Germinal center (tissue), 1 donor: ENCODE results near the gene CACNG6.
"Not testable (repeated sequence)": the region's sequence is repeated elsewhere in the genome, so short reads cannot be mapped to it uniquely, and the experiment has no call there.

Source experiments
- DNase-seq: peaks from one replicate; pipeline ENCODE4 v3.0.0; 2012; ENCODE audit warnings: mixed read lengths, low spot score

The CACNG6 gene

DNA sequence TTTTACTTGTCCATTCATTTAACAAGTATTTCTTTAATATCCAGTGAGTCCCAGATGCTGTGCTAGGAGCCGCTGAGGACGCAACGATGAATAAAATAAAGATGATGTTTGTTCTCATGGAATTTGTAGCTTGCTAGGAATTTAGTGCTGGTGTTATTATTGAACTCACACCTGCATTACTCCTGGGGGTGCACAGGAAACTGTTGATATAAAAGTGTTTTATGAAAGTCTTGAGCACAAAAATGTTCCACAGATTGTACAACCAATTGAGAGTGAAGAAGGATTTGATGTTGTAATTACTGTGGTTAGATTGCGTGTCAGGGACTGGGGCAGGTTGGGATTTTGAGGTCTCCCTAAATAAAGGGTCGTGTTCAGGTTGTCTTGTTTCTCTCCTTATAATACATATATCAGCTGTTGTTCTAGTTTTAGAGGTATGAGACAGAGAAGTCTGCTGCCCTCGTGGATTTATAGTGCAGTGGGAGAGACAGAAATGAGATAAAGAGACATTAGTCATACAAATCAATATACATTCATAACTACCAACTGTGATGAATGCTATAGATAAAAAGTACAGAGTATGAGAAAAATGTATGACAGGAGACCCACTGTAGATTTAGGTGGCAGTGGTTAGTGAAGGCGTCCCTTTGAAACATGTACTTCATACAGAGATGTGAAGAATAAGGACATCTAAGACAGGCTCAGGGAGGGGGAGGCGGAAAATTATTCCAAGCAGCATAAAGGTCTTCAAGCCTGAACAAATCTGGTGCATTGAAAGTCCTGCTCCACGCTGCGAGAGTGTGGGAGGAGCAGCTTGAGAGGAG lies 11.3 kb downstream of the CACNG6 start:
- DNase-seq, result no peak

DNA sequence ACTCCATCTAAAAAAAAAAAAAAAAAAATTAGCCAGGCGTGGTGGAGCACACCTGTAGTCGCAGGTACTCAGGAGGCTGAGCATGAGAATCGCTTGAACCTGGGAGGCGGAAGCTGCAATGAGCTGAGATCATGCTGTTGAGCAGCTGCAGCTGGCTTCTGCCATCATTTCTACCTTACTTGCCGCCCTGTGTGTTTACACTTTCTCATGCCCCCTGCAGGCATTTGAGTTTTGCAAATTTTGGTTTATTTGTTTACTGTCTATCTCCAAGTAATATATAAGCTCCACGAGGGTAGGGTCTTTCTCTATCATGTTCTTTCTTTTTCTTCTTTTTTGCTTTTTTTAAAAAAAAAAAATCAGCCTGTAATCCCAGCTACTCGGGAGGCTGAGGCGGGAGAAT lies 18.0 kb downstream of the CACNG6 start:
- DNase-seq, result no peak

DNA sequence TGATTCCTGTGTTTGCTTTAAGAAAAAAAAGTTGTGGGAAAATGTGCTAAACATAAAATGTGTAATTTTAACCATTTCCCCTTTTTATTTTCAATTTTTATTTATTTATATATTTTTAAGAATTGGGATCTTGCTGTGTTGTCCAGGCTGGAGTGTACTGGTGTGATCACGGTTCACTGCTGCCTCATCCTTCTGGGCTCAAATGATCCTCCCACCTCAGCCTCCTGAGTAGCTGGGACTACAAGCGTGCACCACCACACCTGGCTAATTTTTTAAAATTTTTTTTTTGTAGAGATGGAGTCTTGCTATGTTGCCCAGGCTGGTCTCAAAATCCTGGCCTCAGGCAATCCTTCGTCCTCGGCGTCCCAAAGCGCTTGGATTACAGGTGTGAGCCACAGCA lies 19.0 kb downstream of the CACNG6 start:
- DNase-seq, result no peak

DNA sequence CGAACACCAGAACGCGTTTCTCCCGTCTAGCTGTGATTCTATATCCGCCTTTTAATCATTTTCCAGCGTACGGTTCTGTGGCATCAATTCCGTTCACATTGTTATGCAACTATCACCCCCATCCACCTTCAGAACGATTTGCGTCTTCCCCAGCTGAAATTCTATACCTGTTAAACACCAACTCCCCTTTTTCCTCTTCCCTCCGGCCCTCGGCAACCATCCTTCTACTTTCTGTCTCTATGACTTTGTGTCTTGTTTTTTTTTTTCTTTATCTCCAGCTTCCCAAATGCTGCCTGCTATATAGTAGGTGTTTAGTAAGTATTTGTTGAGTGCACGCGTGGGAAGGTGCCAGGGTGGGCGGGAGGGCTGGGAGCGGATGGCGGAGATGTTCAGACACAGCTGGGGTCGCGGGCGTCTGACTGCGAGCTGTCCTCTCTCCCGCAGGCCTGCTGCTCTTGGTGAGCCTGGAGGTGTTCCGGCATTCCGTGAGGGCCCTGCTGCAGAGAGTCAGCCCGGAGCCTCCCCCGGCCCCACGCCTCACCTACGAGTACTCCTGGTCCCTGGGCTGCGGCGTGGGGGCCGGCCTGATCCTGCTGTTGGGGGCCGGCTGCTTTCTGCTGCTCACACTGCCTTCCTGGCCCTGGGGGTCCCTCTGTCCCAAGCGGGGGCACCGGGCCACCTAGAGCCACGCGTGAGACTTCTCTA lies 20.2 kb downstream of the CACNG6 start:
- DNase-seq, result no peak

DNA sequence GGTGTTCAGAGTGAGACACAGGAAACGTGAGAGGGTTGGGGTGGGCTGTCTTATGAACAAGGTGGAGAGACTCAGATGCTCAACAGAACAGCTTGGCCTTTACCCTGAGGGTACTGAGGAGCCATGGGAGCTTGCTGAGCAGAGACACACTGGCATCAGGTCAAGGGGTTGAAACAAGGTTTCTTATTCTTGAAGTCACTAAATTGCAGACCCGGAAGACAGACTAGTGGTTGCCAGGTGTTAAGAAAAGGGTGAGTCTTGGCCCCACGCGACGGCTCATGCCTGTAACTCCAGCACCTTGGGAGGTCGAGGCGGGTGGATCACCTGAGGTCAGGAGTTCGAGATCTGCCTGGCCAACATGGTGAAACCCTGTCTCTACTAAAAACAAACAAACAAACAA lies 22.4 kb downstream of the CACNG6 start:
- DNase-seq, result no peak

DNA sequence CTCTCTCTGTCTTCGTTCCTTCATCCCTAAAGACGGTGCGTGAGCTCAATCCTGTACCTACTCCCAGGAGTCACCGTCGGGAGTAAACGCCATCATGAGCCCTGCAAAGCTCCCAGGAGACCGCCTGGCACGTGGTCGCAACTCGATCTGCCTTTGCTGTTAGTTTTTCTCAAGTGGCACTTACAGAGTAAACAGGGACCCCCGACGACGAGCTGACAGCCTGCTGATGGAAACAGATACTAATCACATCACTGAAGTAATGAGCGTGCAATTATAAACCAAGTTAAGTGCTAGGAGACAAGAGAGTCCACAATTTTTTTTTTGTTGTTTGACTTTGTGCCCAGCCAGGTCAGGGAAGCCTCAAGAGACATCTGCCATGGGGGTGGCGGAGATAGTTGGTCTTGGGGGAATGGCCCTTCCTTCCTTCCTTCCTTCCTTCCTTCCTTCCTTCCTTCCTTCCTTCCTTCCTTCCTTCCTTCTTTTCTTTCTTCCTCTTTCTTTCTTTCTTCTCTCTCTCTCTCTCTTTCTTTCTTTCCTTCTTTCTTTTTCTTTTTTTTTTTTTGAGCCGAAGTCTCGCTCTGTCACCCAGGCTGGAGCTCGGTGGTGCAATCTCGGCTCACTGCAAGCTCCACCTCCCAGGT lies 23.6 kb downstream of the CACNG6 start:
- no peak for DNase-seq

DNA sequence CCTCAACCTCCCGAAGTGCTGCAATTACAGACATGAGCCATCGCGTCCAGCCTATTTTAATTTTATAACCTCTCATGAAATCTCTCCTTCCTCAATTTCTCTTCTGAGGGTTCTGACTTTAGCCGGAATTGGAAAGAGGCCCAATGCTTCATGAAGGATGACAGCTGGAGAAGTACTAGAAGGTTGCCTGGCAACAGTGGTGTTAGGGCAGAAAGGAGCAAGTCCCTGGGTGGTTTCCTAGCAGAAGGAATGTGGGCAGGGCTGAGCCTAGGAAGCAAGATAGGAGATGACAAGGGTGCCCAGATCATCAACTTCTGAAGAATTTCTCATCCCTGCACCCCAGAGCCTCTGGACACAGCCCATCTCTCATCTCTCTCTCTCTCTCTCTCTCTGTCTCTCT lies 25.8 kb downstream of the CACNG6 start:
- DNase-seq, result no peak

- no peak for DNase-seq
Observed at GRCh38 chr19:54021363-54021762, 29.9 kb downstream of the CACNG6 start.

DNA sequence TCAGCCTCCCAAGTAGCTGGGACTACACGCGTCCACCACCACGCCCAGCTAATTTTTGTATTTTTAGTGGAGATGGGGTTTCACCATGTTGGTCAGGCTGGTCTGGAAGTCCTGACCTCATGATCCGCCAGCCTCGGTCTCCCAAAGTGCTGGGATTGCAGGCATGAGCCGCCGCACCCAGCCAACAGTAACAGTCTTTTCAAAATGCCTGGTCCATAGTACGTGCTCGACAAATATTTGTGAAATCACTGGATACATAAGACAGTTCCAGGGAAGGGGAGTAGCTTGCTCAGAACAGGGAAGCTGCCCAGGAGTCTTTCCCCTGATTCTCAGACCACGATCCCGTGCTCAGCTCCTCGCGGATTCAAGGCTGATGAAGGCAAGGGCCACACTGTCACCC lies 30.5 kb downstream of the CACNG6 start:
- DNase-seq, result no peak

DNA sequence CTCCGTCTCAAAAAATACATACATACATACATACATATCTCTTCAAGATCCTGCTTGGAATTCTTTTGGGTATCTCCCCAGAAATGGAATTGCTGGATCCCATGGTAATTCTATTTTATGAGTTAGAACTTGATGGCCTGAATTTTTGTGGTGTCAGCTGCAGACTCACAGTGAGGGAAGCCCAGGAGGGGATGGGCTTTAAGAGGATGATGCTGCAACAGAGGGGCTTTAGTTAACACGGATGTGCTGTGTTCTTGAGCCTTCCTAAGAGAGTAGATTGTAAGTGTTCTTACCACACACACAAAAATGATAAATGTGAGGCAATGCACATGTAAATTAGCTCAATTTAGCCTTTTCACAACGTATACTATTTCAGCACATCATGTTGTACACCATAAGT lies 31.8 kb downstream of the CACNG6 start:
- no peak for DNase-seq

GRCh38 chr19:54024660-54025059 lies 33.2 kb downstream of the CACNG6 start:
- DNase-seq, result no peak

DNA sequence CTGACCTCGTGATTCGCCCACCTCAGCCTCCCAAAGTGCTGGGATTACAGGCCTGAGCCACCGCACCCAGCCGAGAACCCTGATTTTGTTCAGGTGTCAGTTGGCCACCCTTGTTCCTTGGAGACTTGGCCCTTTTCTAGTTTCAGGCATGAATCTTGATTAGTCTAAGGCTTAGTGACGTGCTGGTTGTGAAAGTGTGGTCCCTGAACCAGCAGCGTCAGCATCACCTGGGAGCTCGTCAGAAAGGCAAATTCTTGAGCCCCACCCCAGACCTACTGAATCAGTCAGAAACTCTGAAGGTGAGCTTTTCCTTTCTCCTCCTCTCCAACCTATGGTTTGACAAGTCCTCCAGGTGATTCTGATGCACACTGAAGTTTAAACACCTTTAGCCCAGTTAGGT lies 35.2 kb downstream of the CACNG6 start:
- no peak for DNase-seq

- DNase-seq, result no peak
Observed at GRCh38 chr19:54029301-54029700, 37.9 kb downstream of the CACNG6 start.

- DNase-seq, result peak; percentile 38
Observed at GRCh38 chr19:54029930-54030490, 38.6 kb downstream of the CACNG6 start.

DNA sequence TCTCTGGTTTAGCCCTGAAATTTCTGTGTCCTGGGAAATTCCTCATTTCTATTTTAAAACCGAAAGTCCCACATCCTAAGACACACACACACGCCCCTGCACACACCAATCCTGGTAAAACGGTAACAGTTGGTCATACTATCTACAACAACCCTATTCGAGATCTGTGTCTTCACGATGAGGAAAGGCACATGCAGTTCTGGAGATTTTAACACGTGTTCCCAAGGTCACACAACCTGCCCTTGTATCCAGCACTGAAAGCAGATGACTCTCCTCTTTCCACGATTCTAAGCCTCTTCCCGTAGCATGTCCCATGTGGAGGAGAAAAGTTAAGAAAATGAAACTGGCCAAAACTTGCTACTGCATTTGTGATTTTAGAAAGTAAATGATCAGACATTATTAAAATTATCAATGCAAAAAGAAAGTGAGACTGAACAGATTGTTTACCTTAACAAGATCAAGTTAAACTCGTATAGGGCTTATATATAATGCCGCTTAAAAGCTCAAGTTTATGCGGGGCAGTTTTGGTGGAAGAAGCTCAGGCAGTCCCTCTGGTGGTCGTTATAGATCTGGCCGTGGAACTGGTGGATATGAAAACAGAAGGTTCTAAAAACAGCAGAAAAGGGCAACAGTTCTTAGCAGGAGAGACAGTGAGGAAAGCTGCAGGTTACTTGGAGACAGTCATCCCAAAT lies 39.6 kb downstream of the CACNG6 start:
- DNase-seq, result no peak

GRCh38 chr19:54035215-54036178 lies 44.1 kb downstream of the CACNG6 start:
- DNase-seq, result no peak

- DNase-seq, result not testable (repeated sequence)
Observed at GRCh38 chr19:54036542-54036941, 45.1 kb downstream of the CACNG6 start.

GRCh38 chr19:54040003-54040402 lies 48.6 kb downstream of the CACNG6 start:
- no peak for DNase-seq

- no peak for DNase-seq
Observed at GRCh38 chr19:54041969-54042606, 50.7 kb downstream of the CACNG6 start.

DNA sequence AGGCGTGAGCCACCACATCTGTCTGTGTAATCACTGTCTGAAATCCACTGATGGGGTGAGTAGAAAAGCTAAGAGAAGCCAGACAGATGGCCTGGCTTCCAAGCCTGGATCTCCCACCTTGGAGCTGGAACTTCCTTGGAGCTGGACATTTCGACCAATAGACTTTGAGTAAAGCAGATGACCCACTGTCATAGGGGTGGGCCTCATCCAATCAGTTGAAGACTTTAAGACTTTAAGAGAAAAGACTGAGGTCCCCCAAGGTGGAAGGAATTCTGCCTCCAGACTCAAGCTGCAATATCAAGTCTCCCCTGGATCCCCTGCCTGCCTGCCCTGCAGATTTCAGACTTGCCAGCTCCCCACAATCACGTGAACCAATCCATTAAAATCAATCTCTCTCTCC lies 51.6 kb downstream of the CACNG6 start:
- DNase-seq, result no peak

GRCh38 chr19:54045771-54046170 lies 54.3 kb downstream of the CACNG6 start:
- DNase-seq, result no peak
